GM19043 (cell line): Measurements from ENCODE around the gene UBE2D1.

Experiments
- ATAC-seq: cut with Tn5 transposase; IDR thresholded peaks from one replicate; pipeline ENCODE4 v1.9.1; 2021; ENCODE audit warnings: low read depth; ENCODE audit not compliant: unreplicated experiment

The UBE2D1 gene

DNA sequence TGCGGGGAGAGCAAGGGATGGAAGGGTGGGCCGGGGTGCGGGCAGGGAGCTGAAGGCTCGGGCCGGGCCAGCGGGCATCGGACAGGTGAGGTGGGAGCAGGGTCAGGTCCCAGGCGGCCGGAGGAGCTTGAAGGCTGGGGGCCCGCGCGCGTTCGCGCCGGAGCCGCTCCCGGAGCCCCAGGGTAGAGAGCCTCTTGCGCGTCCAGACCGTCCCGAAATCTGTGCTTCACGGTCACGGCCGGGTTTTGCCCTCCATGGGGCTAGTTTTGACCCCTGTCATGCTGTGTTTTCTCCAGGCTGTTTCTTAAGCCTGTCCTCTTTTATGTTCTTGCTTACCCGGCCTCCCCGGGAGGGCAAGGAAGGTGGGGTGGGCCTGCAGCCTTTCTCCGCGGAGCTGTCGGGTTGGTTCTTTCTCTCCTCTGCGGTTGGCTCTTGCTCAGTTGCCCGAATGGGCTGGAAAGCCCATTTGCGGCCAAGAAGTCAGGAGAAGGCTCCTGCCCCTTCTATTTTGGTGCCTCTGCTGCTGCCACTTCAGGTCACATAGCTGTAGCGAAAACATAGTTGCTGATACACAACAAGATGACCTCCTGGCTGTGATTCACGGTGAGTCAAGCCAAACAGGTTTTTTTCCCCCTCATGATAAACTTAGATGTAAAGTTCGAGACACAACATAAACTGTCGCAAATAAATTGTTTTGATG, 650 bp downstream of the UBE2D1 start:
- peak; percentile 26 for ATAC-seq

DNA sequence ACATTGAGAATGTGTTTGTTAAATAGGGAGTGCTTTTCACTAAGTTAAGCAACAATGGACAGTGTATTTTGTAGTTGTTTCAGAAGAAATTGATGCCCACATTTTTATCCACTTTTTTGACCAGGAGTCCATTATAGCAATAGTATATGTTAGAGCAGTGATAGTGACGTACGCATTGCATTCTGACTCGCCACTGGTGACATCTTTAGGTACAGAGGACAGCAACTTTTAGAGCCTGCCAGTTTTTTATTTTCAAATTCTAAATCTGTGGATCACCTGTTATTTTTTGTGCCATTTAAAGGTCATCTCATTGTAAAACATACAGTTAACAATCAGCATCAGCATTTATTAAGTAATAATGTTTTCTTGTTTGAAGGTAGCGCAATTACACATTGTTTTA, 1.4 kb downstream of the UBE2D1 start:
- ATAC-seq: no peak

DNA sequence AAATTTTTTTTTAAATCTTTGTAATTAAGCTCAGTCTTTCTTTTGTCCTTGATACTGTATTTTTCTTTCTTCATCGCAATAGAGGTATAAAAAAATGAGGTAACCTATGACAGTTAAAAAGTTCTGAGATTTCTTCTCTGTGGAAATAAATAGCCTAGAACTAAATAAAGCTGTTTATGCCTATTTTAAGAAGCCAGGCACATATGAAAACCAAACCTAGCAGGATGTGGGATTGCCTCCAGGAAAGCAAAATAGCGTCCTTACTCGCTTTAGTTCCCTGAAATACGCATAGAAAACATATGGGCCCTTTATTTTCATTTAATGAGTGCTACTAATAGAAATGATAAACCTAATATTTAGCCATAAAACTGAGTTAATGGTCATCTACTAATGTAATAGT, 6.6 kb downstream of the UBE2D1 start:
- no peak for ATAC-seq

DNA sequence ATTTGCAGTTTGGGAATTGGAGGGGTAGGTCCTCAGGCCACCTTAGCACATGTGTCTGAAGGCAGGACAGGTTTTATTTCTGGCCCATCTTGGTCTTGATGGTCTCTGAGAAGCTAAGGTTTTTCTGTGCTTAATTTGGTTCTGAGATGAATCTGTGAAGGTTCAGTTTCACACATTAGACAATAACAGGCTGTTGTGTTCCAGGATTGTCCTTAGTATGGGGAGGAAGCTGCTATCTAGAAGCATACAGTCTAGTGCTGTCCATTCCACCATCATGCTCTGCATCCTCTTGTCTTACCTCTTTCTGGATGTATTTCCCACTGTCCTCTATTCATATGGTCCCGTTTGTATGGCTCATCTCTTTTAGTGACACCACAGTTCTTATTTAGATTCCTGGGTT, 7.1 kb downstream of the UBE2D1 start:
- ATAC-seq: no peak

DNA sequence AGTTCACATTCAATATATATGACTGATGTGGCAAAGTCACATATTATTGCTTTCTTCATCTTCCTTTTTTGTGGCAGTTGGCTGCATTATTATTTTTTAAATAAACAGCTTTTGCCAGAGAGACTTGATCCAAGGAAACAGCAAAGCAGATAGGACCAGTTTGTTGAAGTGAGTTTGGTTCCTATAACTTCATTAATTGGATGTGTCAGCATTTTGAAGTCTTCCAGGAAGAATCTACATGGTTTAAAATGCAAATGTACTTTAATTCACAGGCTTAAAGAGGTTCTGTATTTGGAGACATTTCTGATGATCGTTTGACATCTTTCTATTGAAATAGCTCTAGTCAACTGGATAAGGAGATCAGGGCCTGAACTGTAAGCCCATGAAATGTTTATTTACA, 13.2 kb downstream of the UBE2D1 start:
- no peak for ATAC-seq

DNA sequence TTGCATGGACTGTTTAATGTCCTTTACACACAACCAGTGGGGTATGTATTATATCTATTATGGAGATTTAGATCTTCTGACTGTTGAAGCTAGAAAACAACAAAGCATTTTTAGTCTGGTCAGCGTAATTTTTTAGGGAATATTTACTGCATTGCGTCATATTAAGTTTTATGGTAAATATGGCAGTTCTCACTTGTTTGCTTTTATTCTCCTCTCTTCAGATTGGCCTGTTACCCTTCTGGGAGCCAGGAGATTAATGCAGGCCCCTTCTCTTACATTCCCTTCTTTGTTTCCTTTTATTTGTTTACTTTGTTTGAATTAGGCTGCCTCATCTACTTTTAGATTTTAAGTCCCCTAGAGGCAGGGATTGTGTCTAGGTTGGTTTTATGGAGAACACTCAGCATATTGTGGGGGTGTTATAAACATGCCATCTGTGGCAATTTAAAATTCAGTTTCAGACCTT, 13.8 kb downstream of the UBE2D1 start:
- no peak for ATAC-seq

DNA sequence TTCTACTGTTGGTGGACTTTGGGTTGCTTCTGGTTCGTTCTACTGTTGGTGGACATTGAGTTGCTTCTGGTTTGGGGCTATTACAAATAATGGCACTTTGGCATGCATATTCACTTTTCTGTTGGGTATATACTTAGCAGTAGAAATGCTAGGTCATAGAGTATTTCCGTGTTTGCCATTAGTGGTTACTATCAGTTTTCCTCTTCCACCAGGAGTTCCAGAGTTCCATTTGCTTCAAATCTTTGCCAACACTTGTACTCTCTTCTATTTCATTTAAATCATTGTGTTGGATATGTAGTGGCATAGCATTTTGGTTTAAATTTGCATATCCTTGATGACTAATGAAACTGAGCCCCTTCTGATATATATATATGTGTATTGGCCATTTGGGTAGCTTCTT, 15.2 kb downstream of the UBE2D1 start:
- no peak for ATAC-seq

DNA sequence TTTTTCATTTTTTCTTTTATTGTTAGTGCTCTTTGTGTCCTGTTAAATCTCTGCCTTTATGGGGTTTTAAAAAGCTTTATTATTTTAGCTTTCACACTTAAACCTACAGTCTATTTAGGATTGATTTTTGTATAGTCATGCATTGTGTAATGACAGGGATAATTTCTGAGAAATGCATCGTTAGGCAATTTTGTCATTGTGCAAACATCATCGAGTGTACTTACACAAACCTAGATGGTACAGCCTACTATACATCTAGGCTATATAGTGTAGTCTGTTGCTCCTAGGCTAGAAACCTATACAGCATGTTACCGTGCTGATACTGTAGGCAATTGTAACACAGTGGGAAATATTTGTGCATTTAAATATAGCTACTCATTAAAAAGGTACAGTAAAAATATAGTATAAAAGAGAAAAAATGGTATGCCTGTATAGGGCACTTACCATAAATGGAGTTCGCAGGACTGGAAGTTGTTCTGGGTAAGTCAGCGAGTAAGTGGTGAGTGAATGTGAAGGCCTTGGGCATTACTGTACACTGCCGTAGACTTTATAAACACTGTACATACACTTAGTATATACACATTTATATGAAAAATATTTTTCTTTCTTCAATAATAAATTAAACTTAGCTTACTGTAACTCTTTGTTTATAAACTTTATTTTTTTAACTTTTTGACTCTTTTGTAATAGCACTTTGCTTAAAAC, 16.0 kb downstream of the UBE2D1 start:
- ATAC-seq: no peak

DNA sequence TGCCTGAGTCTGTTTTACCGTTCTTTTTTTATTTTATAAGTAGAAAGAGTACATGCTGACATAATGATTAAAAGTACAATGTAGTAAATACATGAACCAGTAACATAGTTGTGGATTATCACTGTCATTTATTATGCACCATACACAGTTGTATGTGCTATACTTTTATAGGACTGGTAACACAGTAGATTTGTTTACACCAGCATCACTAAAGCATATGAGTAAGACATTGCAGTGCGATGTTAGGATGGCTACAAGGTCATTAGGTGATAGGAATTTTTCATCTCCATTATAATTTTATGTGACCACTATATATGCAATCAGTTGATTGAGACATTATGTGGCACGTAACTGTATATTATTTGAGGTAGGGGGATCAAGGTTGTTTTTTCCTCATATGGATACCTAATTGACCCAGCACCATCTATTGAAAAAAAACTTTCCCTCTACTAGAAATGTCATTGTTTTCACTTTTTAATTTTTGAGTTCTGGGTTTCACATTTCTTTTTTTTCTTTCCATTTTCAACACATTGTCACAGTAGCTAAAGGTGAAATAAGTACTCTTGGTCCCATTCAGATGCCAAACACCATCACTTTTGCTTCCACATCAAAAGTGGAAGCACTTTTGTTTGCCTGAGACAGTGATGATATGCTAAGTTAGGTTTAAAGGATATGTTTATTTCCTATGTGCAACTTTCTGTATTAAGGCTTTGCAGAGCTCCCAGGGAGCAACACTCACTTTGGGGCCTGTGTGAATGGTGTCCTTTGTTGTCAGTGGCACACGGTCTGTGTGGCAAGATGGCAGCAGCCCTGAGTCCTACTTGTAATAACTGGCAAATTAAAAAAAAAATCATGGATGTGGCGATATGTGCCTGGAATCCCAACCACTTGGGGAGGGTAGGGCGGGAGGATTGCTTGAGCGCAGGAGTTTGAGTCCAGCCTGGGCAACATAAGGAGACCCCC, 17.1 kb downstream of the UBE2D1 start:
- no peak for ATAC-seq

DNA sequence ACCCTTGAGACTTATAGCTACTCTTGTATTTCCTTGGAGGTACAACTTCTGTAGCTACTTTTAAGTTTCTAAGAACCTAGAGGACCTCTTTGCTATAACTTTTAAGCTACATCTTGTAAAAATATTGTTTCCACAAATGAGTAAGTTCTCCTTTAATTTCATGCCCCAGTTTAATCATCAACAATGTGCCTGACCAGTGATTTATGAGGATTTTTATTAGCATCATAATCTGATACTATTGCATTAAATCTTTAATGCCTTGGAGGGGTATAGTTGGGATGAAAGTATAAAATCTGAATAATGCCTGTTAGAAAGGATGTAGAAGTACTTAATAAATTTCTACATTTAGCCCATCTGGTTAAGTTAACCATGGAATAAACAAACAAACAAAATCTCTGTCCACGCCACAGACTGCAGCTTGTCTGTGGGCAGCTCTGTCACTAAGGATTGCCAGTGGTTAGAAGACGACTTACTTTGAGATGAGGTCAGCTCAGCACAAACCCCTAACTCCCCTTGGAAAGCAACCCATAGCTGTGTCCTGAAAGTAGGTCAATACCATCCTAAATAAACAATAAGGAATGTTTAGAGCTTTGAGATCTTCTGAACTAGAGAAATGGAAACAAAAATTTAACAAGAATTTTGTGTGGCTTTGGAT, 18.3 kb downstream of the UBE2D1 start:
- ATAC-seq: no peak

DNA sequence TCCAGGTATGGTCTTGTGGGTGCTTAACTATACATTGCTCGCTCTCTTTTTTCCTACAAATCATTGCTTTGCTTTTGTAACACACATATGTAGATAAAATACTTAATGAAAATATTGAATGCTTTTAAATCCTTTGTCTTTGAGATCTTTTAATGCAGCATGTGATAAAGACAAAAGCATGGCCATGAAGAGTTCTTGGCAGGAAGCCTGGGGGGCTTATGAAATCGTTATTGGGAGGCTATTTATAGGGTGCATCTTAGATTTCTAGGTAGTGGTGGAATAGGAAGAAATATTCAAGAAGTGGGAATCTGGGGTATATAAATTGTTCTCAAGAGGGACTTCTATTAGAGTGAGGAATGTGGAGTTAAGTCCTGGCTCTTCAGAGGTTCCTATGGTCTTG, 21.9 kb downstream of the UBE2D1 start:
- ATAC-seq: no peak

DNA sequence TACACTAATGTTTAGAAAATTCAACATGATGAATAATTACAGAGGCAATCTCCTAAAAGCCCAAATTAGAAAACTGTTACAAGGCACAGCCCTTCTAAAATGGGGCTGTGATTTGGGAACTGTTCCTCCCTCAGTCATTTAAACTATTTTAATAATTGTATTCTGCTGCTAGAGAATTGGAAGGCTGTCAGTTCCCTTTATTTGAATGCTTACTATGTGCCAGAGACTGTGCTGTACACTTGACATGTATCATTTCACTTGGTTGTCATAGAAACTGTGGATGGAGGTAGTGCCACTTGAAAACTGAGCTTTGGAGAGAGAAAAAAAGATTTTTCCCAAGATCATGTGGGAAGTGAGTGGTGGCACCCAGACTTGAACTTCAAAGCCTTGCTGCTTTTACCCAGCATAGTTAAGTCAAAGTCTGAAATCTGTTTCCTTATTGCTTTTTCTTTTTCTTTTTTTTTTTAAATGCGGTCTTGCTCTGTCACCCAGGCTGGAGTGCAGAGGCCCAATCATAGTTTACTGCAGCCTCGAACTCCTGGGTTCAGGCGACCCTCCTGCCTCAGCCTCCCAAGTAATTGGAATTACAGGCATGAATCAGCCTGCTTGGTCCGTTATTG, 23.6 kb downstream of the UBE2D1 start:
- no peak for ATAC-seq

DNA sequence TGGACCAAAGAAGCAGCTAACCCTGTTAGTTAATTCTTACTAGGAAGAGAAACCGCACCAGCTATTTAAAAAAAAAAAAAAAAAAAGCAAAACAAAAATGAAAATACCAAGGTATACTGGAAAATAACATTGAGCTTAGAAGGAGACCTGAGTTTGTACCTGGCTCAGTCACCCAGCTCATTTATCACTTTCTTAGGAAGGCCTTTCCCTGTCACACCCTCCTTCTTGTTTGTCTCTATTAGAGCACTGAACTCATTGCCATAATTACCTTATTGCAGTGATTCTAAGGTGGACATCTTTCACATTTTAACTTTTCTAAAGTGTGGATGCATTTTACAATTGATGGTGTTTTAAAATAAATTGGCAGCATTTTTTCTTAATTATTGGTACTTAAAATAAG, 24.1 kb downstream of the UBE2D1 start:
- no peak for ATAC-seq

DNA sequence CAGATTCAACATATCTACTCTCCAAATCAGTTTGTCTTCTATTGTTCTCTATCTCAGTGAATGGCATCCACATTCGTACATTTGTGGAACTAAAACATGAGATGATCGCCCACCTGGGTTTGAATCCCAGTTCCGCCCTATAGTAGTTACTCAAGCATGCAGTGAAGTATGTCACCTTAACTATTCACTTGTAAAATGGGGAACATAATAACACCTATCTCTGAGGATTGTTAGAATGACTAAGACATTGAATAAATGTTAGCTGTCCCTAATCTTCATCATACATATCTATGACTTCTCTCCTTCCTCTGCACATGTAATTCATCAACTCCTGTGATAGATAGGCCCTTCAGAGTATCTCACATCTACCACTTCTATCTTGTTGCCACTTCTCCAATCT, 24.7 kb downstream of the UBE2D1 start:
- no peak for ATAC-seq

DNA sequence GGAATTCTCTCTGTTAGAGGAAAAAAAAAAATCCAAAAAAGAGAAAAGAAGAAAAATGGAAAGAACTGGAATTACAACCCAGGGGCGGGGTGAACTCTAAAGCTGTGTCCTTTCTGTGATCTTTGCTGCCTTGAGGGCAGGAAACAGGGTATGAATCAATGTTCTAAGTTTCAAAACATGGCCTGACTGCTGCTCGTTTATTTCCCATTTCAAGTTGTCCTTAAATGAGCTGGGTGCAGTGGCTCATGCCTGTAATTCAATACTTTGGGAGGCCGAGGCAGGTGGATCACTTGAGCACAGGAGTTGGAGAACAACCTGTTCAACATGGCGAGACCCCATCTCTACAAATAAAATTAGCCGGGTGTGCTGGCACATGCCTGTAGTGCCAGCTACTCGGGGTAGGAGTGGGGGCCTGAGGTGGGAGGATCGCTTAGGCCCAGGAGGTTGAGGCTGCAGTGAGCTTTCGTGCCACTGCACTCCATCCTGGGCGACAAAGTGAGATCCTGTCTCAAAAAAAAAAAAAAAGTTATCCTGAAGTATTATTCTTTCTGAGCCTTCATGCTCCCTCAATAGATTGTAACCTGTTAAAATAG, 25.7 kb downstream of the UBE2D1 start:
- ATAC-seq: no peak

DNA sequence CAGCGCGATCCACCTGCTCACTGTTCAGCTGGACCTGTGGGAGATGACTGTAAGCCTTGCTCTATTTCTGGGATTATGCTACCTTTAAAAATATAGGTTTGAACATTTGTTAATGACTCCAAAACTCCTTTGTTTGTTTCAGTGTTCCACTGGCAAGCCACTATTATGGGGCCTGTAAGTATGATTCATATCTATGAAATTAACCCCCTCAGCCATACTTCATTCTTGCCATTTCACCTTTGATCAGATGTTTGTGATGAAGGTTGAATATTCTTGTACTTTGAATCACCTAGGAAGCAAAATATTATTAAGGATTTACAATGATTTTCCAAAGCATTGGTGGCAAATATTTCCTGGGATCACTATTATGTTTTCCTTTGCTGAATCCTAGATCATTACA, 26.5 kb downstream of the UBE2D1 start:
- no peak for ATAC-seq

DNA sequence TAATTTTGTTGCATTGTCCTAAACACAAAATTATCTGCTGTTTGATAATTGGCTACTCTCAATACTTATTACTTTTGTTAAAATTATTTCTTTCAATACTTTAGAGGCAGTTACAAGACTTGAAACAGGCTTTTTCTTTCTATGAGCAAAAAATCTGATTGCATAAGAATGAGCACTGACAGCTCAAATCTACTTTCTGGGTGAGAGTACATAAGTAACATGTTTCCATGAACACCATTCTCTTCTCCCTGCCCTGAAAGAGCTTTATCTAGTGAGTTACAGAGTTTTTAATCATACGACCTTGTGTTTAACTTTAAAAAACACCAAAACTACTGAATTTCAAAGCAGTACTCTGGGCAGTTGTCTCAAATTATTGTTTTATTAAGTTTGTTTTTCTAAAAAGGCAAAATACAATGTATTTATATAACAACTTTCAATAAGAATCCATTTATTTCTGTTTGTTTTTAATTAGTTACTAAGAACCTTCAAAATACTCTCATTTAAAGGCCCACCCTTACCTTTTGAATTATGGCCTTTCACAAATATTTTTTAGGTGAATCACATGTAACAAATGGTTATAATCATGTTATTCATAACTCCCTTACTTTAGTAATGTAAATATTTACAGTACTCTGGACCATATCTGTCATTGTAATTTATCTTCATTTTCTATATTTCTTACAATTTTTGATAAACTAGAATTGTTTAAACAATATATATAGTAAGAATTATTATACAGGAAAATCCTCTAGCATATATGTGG, 27.4 kb downstream of the UBE2D1 start:
- ATAC-seq: no peak

DNA sequence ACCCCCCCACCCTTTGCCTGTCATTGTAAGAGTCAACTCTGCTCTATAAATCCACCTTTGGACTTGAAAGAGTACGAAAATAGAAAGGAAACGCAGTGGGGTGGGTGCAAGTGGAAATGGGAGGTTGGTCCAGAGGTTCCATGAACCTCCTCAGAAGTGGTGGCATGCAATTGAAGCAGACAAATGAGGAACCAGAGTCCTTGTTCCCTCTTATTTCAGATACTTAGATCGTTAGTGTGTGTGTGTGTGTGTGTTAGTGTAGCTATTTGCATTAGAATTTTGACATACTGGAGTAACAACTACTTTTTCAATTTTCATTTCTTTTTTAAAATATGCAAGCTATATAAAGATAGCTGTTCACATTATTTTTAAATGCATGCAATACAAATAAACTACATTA, 32.3 kb downstream of the UBE2D1 start:
- ATAC-seq: no peak

DNA sequence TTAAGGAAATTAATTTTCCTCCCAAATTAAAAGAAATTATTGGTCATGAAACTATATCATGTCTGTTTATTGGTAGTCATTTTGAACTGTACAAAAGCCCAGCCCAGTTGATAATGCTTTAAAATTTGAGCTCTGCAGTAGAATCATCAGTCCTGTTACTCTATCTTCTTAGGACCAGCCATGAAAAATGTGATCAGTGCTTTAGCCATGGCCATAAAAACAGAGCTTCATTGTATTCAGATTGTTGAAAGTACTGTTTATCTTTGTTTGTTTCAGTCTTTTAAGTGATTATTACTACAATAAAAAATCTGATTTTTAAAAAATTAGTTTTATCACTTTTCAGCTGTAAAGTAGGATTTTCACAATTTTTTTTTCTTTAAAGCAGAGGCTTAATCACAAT, 36.7 kb downstream of the UBE2D1 start:
- no peak for ATAC-seq
